PC-9 (cell line): ENCODE results near the gene MOV10. TPM values are rescaled to one million over a fixed set of nuclear protein-coding genes. Genes with fewer than 3 reads are reported as not detected.

ENCODE experiments used
- BruUV-seq: library from RNA; stranded (reverse); fragments of 400-500 nt; replicated peaks from 2 replicates; lab custom pipeline; 2021; lab: Mats Ljungman, UMichigan
- CTCF ChIA-PET: fragments of 300-600 bp; sonication (Branson Sonifier 250); formaldehyde crosslinking; loops from one replicate; lab custom pipeline; 2022; ENCODE audit warnings: antibody characterized with exemption; lab: Charles Lee
- POLR2A ChIA-PET: fragments of 300-600 bp; sonication (Branson Sonifier 250); formaldehyde crosslinking; loops from one replicate; lab custom pipeline; 2022; ENCODE audit warnings: antibody characterized with exemption; ENCODE audit not compliant: unreplicated experiment; lab: Charles Lee
- DNase-seq, 2 experiments: peaks; one replicate each; pipeline versions ENCODE4 v3.0.0 to v3.0.0-alpha.2; 2015 to 2022; ENCODE audit warnings: mixed read lengths in 1 of 2
- H2AFZ ChIP-seq: fragments of 200-600 bp; sonication (generic); 2 replicates; pipeline ENCODE4 v1.8.1; 2017; ENCODE audit warnings: antibody characterized with exemption
- H3F3A ChIP-seq: fragments of 200-600 bp; sonication (generic); 2 replicates; pipeline ENCODE4 v1.8.1; 2017; ENCODE audit warnings: antibody characterized with exemption, mild to moderate bottlenecking, low read depth; ENCODE audit not compliant: insufficient read depth
- H3K27ac ChIP-seq: fragments of 200-600 bp; sonication (generic); 2 replicates; pipeline ENCODE4 v1.6.1; 2016; ENCODE audit warnings: mixed run types
- H3K27me3 ChIP-seq: fragments of 200-600 bp; sonication (generic); 2 replicates; pipeline ENCODE4 v1.6.1; 2016; ENCODE audit warnings: low read depth, mixed run types; ENCODE audit not compliant: insufficient read depth
- H3K36me3 ChIP-seq: fragments of 200-600 bp; sonication (generic); 2 replicates; pipeline ENCODE4 v1.6.1; 2016; ENCODE audit warnings: low read depth, mixed run types
- H3K4me1 ChIP-seq: fragments of 200-600 bp; sonication (generic); replicated peaks from 2 replicates; pipeline ENCODE4 v1.6.1; 2016; ENCODE audit warnings: mixed run types; ENCODE audit not compliant: insufficient read depth
- H3K4me2 ChIP-seq: fragments of 200-600 bp; sonication (generic); 2 replicates; pipeline ENCODE4 v1.6.1; 2017; ENCODE audit warnings: mixed run types
- H3K4me3 ChIP-seq: fragments of 200-600 bp; sonication (generic); 2 replicates; pipeline ENCODE4 v1.6.1; 2016; ENCODE audit warnings: mixed run types
- H3K79me2 ChIP-seq: fragments of 200-600 bp; sonication (generic); 2 replicates; pipeline ENCODE4 v1.6.1; 2017; ENCODE audit warnings: low read depth, mixed run types
- H3K9me2 ChIP-seq: fragments of 200-600 bp; sonication (generic); 2 replicates; pipeline ENCODE4 v1.8.1; 2017; ENCODE audit warnings: mild to moderate bottlenecking; ENCODE audit not compliant: insufficient read depth
- H3K9me3 ChIP-seq: fragments of 200-600 bp; sonication (generic); 2 replicates; pipeline ENCODE4 v1.8.1; 2016; ENCODE audit warnings: low read depth; ENCODE audit not compliant: insufficient read depth
- H4K20me1 ChIP-seq: fragments of 200-600 bp; sonication (generic); 2 replicates; pipeline ENCODE4 v1.8.1; 2017; ENCODE audit not compliant: insufficient read depth
- CTCF ChIP-seq: fragments of 200-600 bp; sonication (generic); conservative IDR thresholded peaks from 2 replicates; pipeline ENCODE4 v1.6.1; 2017; ENCODE audit warnings: mixed run types, antibody characterized with exemption, mild to moderate bottlenecking, moderate library complexity
- EZH2 ChIP-seq: fragments of 200-600 bp; sonication (generic); IDR thresholded peaks from 2 replicates; pipeline ENCODE4 v1.8.0; 2017; ENCODE audit warnings: antibody characterized with exemption, low read depth
- intact Hi-C: fragments of 100-400 bp; cut with micrococcal nuclease; formaldehyde crosslinking; loops from one replicate; pipeline ENCODE4 v1.10.0; 2022; ENCODE audit not compliant: unreplicated experiment
- total RNA-seq: library from RNA; stranded (reverse); gene quantifications from 2 replicates; pipeline ENCODE4 v1.2.3, GENCODE V29; 2021

The MOV10 gene
- total RNA-seq, 1 experiment from 2014 or later, result 73.7 TPM

GRCh38 chr1:112743174-112744008, 68.9 kb downstream of the MOV10 start:
- BruUV-seq, result no TSS peak
- H4K20me1 ChIP-seq, result no peaks in the 10 kb centered on the region
- no peaks in the 10 kb centered on the region for H3F3A ChIP-seq
- no peak overlapping the region for H3K27ac ChIP-seq
- H3K27me3 ChIP-seq, result peaks cover 12% of the 10 kb centered on the region
- H3K4me3 ChIP-seq, result no peak overlapping the region
- no peaks in the 10 kb centered on the region for H3K9me2 ChIP-seq
- H3K36me3 ChIP-seq, result no peaks in the 10 kb centered on the region
- TF ChIP-seq EZH2 (no peak), CTCF (no peak)
- H3K9me3 ChIP-seq, result no peaks in the 10 kb centered on the region
- ChIA-PET CTCF (no interaction called here), POLR2A (no interaction called here)
- intact Hi-C loops, result no loop called here
- H3K4me2 ChIP-seq, result no peak overlapping the region
- no peaks in the 10 kb centered on the region for H3K4me1 ChIP-seq
- H3K79me2 ChIP-seq, result no peaks in the 10 kb centered on the region
- no peak overlapping the region for H2AFZ ChIP-seq
- DNase-seq, result no peak

- intact Hi-C loops, result no loop called here
- H3K4me3 ChIP-seq, result no peak overlapping the region; the same call in 1 of the 2 replicates
These were observed 69.6 kb downstream of the MOV10 start for GRCh38 chr1:112744009-112744578.

GRCh38 chr1:112748396-112748795, 73.9 kb downstream of the MOV10 start:
- intact Hi-C loops, result no loop called here
- ChIA-PET POLR2A (no interaction called here), CTCF (no interaction called here)
- DNase-seq, result no peak
- Histone ChIP-seq H3K27ac (no peak overlapping the region), H3F3A (no peaks in the 10 kb centered on the region), H4K20me1 (no peaks in the 10 kb centered on the region), H3K4me1 (no peaks in the 10 kb centered on the region), H3K4me3 (no peak overlapping the region), H3K27me3 (peaks cover 12% of the 10 kb centered on the region), H3K36me3 (no peaks in the 10 kb centered on the region), H3K9me2 (no peaks in the 10 kb centered on the region), H2AFZ (no peak overlapping the region), H3K9me3 (no peaks in the 10 kb centered on the region), H3K4me2 (no peak overlapping the region), H3K79me2 (no peaks in the 10 kb centered on the region)
- TF ChIP-seq CTCF, result no peak
- no TSS peak for BruUV-seq

More at GRCh38 chr1:112744009-112744578, 69.6 kb downstream of the MOV10 start:
- POLR2A ChIA-PET, result no interaction called here
- no peaks in the 10 kb centered on the region for H3F3A ChIP-seq
- no peaks in the 10 kb centered on the region for H3K9me2 ChIP-seq
- no peaks in the 10 kb centered on the region for H3K4me1 ChIP-seq
- H3K4me2 ChIP-seq, result peak overlapping the region; percentile 66
- CTCF ChIA-PET, result interaction anchor here (0.7 kb wide), 1 partner anchor 133 kb away, joined by 3 read pairs; no protein-coding TSS in a partner anchor
- no peak for TF ChIP-seq EZH2
- TF ChIP-seq CTCF, result no peak
- H3K27me3 ChIP-seq, result peaks cover 12% of the 10 kb centered on the region
- H3K36me3 ChIP-seq, result no peaks in the 10 kb centered on the region
- no peaks in the 10 kb centered on the region for H3K9me3 ChIP-seq
- H2AFZ ChIP-seq, result peak overlapping the region; percentile 76
- H3K27ac ChIP-seq, result no peak overlapping the region
- H3K79me2 ChIP-seq, result no peaks in the 10 kb centered on the region
- H4K20me1 ChIP-seq, result no peaks in the 10 kb centered on the region
- BruUV-seq, result no TSS peak
- peak in 1 of 2 experiments; percentile 49 for DNase-seq

Other genes starting within 250 kb of the MOV10 start
- gene WNT2B, start 165.7 kb upstream of the MOV10 start, total RNA-seq, result 0.98 and 1.1 TPM in 2 replicates
- 21.5 and 22.1 TPM in 2 replicates for gene ST7L, start 55.5 kb upstream of the MOV10 start, total RNA-seq
- 101 and 145 TPM in 2 replicates for gene CAPZA1, start 54.8 kb upstream of the MOV10 start, total RNA-seq
- gene RHOC, start 32.5 kb downstream of the MOV10 start, total RNA-seq, result 200 and 220 TPM in 2 replicates
- gene PPM1J, start 40.7 kb downstream of the MOV10 start, total RNA-seq, result 6.0 and 7.7 TPM in 2 replicates